ENCODE data around the gene PPP1R9B.

DNA sequence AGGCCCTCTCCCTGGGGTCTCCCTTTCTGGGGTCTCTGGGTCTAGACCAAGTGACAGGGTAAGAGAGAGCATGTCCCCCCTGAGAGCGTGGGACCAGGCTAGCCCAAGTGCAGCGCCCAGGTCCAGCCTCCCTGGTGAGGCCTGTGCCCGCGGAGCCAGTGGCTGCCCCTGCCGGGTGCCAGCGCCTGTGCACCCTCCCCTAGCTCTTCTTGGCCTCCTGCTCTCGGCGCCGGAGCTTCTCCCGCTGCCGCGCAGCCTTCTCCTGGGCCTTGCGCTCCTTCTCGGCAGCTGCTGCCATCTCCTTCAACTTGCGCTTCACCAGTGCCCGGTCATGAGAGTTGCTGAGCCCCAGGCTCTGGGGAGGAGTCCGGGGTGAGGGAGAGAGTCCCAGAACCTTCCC is 37.8 kb downstream of the PPP1R9B start:
- TF ChIP-seq POLR2AphosphoS5 (IDR thresholded peaks at IDR 0.05) (no peak), CTCF (IDR thresholded peaks at IDR 0.05) (no peak)

Measured in prostate gland (tissue), 2 donors.